Neural crest cell (in vitro differentiated cells): ENCODE measurements around the gene ARHGAP15. TPM values are rescaled to one million over a fixed set of nuclear protein-coding genes. Genes with fewer than 3 reads are reported as not detected.
"Not testable (repeated sequence)": the region's sequence is repeated elsewhere in the genome, so short reads cannot be mapped to it uniquely, and the experiment has no call there.

Experiments
- DNase-seq: peaks from one replicate; pipeline ENCODE4 v3.0.0; 2021; ENCODE audit warnings: low read depth, mixed read lengths, low spot score
- H3K27ac Mint-ChIP-seq: one replicate; pipeline ENCODE4 v1.8.0; 2021; ENCODE audit warnings: mild to moderate bottlenecking, mixed read lengths; ENCODE audit not compliant: unreplicated experiment
- H3K27me3 Mint-ChIP-seq: 2 replicates; pipeline ENCODE4 v1.8.0; 2021; ENCODE audit warnings: low read depth, mild to moderate bottlenecking, mixed read lengths
- H3K36me3 Mint-ChIP-seq: 2 replicates; pipeline ENCODE4 v1.8.0; 2021; ENCODE audit warnings: low read depth, mild to moderate bottlenecking, mixed read lengths
- H3K4me1 Mint-ChIP-seq: 2 replicates; pipeline ENCODE4 v1.8.0; 2021; ENCODE audit warnings: mixed read lengths
- H3K4me3 Mint-ChIP-seq: one replicate; pipeline ENCODE4 v1.8.0; 2021; ENCODE audit warnings: mild to moderate bottlenecking, mixed read lengths
- H3K9me3 Mint-ChIP-seq: 2 replicates; pipeline ENCODE4 v1.8.0; 2021; ENCODE audit warnings: mixed read lengths
- CTCF ChIP-seq: fragments of 200-600 bp; sonication (generic); conservative IDR thresholded peaks from 2 replicates; pipeline ENCODE4 v1.5.0; 2021; ENCODE audit warnings: antibody characterized with exemption, mild to moderate bottlenecking
- total RNA-seq: library from RNA; stranded (reverse); gene quantifications from 2 replicates; pipeline ENCODE4 v1.2.1, GENCODE V29; 2021

Gene ARHGAP15
- total RNA-seq, 1 donor from 2014 or later = 2.8 TPM

- Mint-ChIP-seq H3K27me3 (no peaks in the 10 kb centered on the region), H3K9me3 (no peaks in the 10 kb centered on the region)
These were observed 42.2 kb upstream of the ARHGAP15 start for GRCh38 chr2:143087033-143087432.

GRCh38 chr2:143088388-143088787, 40.8 kb upstream of the ARHGAP15 start:
- Mint-ChIP-seq H3K27me3 (no peaks in the 10 kb centered on the region), H3K4me1 (no peaks in the 10 kb centered on the region), H3K36me3 (no peaks in the 10 kb centered on the region), H3K27ac (no peak overlapping the region), H3K4me3 (no peak overlapping the region), H3K9me3 (no peaks in the 10 kb centered on the region)
- no peak for DNase-seq
- TF ChIP-seq CTCF = no peak

More at GRCh38 chr2:143087033-143087432, 42.2 kb upstream of the ARHGAP15 start:
- no peak overlapping the region for H3K4me3 Mint-ChIP-seq
- no peaks in the 10 kb centered on the region for H3K36me3 Mint-ChIP-seq
- H3K27ac Mint-ChIP-seq = no peak overlapping the region
- no peak for TF ChIP-seq CTCF
- DNase-seq = no peak
- no peaks in the 10 kb centered on the region for H3K4me1 Mint-ChIP-seq

DNA sequence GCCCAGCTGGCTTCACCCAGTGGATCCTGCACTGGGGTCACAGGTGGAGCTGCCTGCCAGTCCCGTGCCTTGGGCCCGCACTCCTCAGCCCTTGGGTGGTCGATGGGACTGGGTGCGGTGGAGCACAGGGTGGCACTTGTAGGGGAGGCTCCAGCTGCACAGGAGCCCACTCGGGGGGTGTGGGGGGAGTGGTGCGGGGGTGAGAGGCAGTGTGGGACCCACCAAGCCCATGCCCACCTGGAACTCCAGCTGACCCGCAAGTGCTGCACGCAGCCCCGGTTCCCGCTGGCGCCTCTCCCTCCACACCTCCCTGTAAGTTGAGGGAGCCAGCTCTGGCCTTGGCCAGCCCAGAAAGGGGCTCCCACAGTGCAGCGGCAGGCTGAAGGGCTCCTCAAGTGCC, 39.7 kb upstream of the ARHGAP15 start:
- H3K36me3 Mint-ChIP-seq, H3K4me3 Mint-ChIP-seq, H3K9me3 Mint-ChIP-seq, H3K27me3 Mint-ChIP-seq, H3K27ac Mint-ChIP-seq, H3K4me1 Mint-ChIP-seq, DNase-seq: not testable (repeated sequence)

GRCh38 chr2:143110758-143111428, 18.3 kb upstream of the ARHGAP15 start:
- peaks cover 4% of the 10 kb centered on the region for H3K4me1 Mint-ChIP-seq
- no peaks in the 10 kb centered on the region for H3K36me3 Mint-ChIP-seq
- no peak overlapping the region for H3K27ac Mint-ChIP-seq
- no peak overlapping the region for H3K4me3 Mint-ChIP-seq
- H3K27me3 Mint-ChIP-seq = no peaks in the 10 kb centered on the region
- no peaks in the 10 kb centered on the region for H3K9me3 Mint-ChIP-seq
- peak; percentile 63 for DNase-seq
- peak; percentile 83 for TF ChIP-seq CTCF

- Mint-ChIP-seq H3K4me1 (no peaks in the 10 kb centered on the region), H3K9me3 (peaks cover 5% of the 10 kb centered on the region), H3K27me3 (no peaks in the 10 kb centered on the region), H3K36me3 (no peaks in the 10 kb centered on the region), H3K4me3 (no peak overlapping the region), H3K27ac (no peak overlapping the region)
- TF ChIP-seq CTCF = no peak
- no peak for DNase-seq
These were observed 12.0 kb upstream of the ARHGAP15 start for GRCh38 chr2:143117225-143117624.

DNA sequence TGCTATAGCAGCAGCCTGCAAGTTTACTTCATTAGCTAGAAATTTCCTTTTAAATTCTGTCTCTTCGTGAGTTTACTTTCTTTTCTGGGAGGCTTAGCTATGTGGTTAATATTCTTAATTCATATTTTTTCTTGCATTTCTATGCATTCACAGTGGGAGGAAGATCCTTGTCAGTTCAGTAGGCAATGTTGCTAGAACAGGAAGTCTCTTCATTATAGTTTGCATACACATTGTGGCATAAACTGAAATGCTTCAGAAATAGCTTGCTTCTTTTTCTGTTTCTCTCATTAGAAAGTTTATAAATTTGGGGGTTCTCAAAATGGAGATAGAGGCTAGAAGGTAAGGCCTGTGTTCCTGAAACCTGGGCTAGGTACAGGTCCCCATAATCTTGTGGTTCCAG, 8.1 kb upstream of the ARHGAP15 start:
- no peaks in the 10 kb centered on the region for H3K36me3 Mint-ChIP-seq
- no peaks in the 10 kb centered on the region for H3K4me1 Mint-ChIP-seq
- no peak overlapping the region for H3K4me3 Mint-ChIP-seq
- no peak overlapping the region for H3K27ac Mint-ChIP-seq
- TF ChIP-seq CTCF = no peak
- no peak for DNase-seq
- peaks cover 5% of the 10 kb centered on the region for H3K9me3 Mint-ChIP-seq
- no peaks in the 10 kb centered on the region for H3K27me3 Mint-ChIP-seq
